Measurements from ENCODE around the gene DNAI1.

The DNAI1 gene

GRCh38 chr9:34492051-34492450, 33.4 kb downstream of the DNAI1 start:
- no peak for DNase-seq

DNA sequence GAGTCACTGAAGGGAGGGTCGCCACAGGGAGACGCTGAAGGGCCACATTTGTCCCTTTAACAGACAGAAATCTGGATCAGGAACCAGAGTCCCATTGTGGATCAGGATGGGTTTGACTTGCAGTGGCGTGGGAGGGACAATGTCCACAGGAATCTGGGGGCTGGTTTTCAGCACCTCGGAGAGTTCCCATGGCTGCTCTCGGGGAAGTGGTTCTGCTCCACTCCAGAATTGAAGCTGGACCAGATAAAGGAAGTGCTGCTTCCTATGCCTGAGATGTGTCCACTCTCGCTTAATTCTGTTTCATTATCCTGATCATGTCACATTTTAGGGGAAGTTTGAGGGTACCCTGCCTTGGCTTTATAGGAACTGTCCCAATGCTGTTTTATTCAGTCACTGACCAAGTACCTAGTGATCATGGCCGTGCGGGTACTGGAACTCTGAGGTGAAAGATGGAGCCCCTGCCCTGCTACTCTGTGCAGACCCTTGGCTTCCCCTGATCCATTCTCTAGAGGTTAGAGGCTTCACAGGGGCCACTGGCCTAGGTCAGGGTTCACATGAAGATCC, 35.4 kb downstream of the DNAI1 start:
- no peak for DNase-seq

GRCh38 chr9:34496149-34496712, 37.6 kb downstream of the DNAI1 start:
- no peak for DNase-seq

DNA sequence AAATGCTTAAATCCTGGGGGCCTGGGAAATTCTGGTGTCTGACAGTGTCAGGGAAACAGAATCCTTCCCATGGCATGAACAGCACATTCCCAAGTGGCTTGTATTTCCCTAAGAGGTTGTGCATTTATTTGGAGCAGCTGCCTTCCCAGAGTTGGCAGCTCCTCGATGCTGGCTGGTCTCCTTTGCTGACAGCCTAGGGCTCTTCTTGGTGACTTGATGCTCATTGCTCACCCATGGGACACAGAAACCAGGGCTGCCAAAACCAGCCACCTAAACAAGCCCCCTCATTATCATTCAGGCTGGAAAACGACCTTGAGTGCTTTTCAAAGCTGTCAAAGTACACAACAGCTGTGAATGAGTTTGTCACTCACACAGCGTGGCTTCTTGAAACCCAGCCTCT, 39.9 kb downstream of the DNAI1 start:
- DNase-seq = no peak

DNA sequence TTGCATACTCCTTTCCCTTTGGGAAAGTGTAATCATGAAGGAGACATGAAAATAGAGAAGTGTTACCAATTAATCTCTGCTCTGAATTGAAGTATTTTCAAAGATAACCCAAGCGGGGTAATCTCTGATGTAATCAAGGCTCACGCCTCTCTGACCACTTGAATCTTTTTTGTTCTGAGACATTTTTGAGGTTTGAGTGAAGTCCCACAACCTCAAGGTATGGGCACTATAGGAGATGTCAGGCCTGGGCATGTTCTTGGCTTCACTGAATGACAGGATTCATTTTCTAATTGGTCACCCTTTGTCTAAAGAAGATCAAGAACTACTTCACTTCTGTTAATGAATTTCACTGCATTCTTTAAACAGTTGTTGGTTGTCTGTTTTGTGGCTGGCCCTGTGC, 40.5 kb downstream of the DNAI1 start:
- no peak for DNase-seq

GRCh38 chr9:34500623-34501267, 42.1 kb downstream of the DNAI1 start:
- DNase-seq = no peak

DNA sequence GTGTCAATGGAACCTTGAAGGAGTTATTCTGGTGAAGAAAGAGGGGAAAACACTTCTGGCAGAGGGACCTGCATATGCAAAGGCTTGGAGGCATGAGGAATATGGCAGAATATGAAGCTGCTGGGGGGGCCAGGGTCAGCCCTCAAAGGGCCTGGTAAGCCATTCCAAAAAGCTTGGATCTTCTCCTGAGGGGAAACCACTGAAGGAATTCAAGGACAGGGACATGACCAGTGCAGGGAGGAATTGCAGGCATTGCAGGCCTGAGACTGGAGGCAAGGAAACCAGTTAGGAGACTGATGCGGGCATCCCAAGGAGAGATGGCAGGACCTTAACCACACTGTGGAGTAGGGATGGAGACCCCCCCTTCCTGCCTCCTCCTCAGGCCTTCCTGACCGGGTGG, 42.8 kb downstream of the DNAI1 start:
- DNase-seq = no peak

- no peak for DNase-seq
These were observed 43.4 kb downstream of the DNAI1 start for GRCh38 chr9:34501889-34502425.

DNA sequence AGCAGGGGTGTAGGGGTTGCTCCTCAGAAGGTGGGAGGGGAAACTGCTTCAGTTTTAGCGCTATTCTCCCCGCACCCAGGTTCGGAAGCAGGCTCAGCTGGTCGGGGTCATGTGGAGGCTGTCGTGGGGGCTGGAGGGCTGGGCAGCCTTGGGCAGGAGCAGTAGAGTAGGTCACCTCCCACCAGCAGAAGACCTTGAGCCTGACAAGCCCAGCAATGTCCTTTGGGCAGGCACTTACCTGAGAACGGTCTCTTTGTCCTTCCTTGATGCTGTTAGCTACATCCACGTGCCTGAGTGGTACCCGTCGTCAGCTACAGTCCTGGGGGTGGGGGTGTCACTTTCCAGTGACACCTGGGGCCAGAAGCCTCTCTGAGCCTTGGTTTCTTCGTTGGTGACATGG, 43.9 kb downstream of the DNAI1 start:
- no peak for DNase-seq

DNA sequence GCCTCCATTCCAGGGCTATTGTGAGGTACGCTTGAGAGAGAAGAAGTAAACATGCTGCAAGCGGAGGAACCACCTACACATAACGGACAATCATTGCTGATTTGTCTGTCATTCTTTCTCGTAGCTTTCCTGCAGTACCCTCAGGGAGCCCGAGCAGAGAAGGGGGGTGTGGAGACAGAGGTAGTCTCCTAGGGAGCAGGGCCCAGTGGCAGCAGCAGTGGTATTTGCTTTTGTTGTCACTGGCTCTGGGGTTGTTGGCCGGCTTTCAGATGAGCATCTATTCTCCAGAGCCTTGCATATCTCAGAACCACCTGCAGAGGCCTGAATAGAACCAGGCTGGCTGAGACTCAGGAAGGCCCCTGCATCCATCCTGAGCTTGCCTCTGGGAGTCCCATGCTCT, 44.3 kb downstream of the DNAI1 start:
- no peak for DNase-seq

GRCh38 chr9:34503406-34503805, 44.8 kb downstream of the DNAI1 start:
- DNase-seq = no peak

- DNase-seq = no peak
These were observed 46.9 kb downstream of the DNAI1 start for GRCh38 chr9:34505370-34506120.

GRCh38 chr9:34506623-34507022, 48.0 kb downstream of the DNAI1 start:
- no peak for DNase-seq

DNA sequence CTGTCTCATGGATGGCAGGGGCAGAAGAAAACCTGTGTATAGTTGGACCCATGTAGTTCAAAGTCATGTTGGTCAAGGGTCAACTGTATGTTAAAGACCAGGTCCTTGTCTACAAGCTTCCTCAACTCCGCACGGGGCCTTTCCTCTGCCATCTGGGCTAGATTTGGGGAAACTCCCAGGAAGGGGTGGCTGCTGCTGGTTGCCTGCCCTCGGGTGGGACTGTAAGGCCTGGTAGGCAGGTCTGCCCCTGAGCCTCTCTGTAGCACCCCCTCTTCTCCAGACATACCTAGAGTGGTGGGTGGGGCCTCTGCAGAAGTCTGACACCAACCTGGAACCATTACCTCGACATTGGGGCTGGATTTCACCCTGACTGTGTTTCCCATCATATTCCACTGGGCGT, 49.0 kb downstream of the DNAI1 start:
- DNase-seq = no peak

DNA sequence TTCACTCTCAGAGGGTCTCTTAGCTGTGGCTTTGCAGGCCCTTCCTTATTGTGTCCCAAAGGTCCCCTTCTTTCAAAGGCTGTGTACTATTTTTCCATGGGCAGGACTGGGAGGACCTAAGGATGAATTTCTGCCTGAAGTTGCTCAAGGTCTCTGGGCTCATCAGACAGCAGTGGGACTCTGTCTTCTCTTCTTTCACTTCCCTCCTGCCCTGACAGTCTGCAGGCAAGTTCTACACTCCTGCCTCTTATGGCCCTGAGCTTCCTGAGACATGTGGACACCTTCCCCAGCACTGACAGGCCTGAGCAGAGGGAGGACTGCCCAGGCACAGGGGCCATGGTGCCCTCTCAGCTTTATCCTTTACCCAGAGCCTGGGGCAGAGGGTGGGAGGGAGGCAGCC, 49.4 kb downstream of the DNAI1 start:
- DNase-seq = no peak

GRCh38 chr9:34508463-34508862, 49.9 kb downstream of the DNAI1 start:
- DNase-seq = no peak

GRCh38 chr9:34508951-34509350, 50.3 kb downstream of the DNAI1 start:
- no peak for DNase-seq

DNA sequence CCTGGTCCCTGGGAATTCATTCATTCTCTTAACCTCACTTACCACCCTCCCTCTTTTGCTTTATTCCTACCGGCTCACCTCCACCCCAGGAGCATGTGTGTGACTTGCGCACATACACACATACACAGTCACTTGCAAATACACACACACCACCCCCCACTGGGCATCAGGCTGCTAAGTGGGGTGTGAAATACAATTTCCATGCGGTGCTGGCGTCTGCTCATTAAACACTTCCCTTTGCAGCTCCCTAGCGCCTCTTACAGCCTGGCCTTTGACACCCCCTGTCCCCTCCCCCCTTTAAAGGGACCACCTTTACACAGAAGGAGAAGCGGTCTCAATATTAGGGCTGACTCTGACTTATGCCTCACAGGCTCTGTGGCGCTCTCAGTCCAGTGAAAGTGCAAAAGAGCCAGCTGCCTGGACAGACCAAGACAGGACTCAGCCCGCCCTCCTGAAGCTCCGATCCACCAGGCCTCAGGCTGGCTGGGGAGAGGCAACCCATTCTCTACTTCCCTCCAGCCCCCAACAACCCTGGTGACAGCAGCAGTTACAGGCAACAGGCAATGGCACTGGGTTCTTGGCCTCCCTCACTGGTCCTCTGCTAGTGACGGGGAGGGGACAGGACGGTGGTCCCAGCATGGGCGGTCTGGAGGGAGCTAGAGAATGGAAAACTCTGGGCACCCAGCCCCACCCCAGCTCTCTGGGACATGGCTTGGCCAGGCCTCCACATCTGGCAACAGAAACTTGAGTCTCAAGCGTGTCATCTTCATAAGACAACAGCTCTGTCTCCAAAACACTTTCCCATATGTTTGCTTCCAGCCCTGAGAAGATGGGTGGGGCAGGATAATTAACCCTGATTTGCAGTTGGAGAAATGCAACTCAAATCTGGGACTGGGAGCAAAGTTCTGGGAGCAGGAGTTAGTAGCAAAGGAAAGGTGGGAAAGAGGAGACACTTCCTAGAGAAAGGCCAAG, 52.2 kb downstream of the DNAI1 start:
- no peak for DNase-seq

DNA sequence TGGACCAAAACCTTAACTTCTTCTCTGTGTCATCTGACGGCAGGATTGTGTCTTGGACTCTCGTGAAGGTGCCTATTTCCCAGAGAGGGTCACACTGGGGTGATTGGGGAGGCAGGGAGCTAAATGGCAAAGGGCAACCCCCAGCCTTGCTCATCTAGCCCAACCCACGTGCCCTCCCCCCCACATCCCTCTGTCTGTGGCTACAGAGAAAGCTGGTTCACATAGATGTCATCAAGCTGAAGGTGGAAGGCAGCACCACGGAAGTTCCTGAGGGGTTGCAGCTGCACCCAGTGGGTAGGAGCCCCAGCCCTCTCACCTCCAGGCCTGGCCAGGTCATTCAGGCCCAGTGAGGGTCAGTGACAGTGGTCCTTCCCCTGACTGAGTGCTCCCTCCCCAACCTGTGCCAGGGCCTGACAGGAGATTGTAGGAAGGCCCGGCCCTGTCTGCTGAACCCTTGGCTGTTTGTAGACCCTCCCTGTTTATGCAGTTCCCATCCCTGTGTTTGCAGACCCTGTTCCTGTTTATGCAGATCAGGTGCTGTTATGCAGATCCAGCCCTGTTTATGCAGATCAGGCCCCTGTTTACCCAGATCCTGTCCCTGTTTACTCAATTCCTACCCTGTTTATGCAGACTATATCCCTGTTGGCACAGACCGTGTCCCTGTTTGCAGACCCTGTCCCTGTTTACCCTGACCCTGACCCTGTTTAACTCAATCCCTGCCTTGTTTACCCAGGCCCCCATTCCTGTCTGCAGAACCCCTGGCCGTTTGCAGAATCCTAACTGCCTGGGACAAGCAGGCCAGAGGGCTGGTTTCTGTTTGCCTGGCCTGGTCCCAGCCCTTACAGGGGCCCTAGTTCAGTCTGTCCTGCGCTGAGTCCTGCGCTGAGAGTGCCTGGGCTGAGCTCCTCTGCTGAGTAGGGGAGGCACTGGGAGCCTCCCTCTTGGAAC, 53.8 kb downstream of the DNAI1 start:
- no peak for DNase-seq

GRCh38 chr9:34513567-34514214, 55.1 kb downstream of the DNAI1 start:
- DNase-seq = no peak

- DNase-seq = no peak
These were observed 55.8 kb downstream of the DNAI1 start for GRCh38 chr9:34514401-34514800.
